Subcutaneous abdominal adipose tissue (tissue), 5 donors: ENCODE results near the gene MEGF8.
"Not testable (repeated sequence)": the region's sequence is repeated elsewhere in the genome, so short reads cannot be mapped to it uniquely, and the experiment has no call there.

Experiments used
- H3K27ac ChIP-seq: one replicate; pipeline ENCODE4 v1.7.0; 2013; ENCODE audit warnings: low read depth, mild to moderate bottlenecking, inconsistent platforms, low read length, moderate library complexity
- H3K27me3 ChIP-seq, 5 donors: one replicate each; pipeline ENCODE4 v1.7.0; 2013; ENCODE audit warnings: low read length in 5 of 5, inconsistent platforms in 1 of 5; ENCODE audit not compliant: control insufficient read depth in 5 of 5, insufficient read depth in 4 of 5
- H3K36me3 ChIP-seq, 5 donors: one replicate each; pipeline ENCODE4 v1.7.0; 2013; ENCODE audit warnings: low read length in 5 of 5; ENCODE audit not compliant: control insufficient read depth in 5 of 5, insufficient read depth in 5 of 5
- H3K4me1 ChIP-seq, 5 donors: one replicate each; pipeline ENCODE4 v1.7.0; 2013; ENCODE audit warnings: low read length in 5 of 5, mild to moderate bottlenecking in 3 of 5, moderate library complexity in 1 of 5; ENCODE audit not compliant: control insufficient read depth in 5 of 5, insufficient read depth in 5 of 5
- H3K4me3 ChIP-seq, 5 donors: one replicate each; pipeline ENCODE4 v1.7.0; 2013; ENCODE audit warnings: low read length in 5 of 5, low read depth in 1 of 5
- H3K9ac ChIP-seq, 5 donors: one replicate each; pipeline ENCODE4 v1.7.0; 2013; ENCODE audit warnings: low read length in 5 of 5, mild to moderate bottlenecking in 4 of 5, moderate library complexity in 3 of 5
- H3K9me3 ChIP-seq, 5 donors: one replicate each; pipeline ENCODE4 v1.7.0; 2013; ENCODE audit warnings: low read length in 5 of 5; ENCODE audit not compliant: control insufficient read depth in 5 of 5
- donor health status: healthy.
- donor health status: healthy.
- donor health status: healthy.
- donor health status: healthy.
- donor health status: healthy.

Gene MEGF8

DNA sequence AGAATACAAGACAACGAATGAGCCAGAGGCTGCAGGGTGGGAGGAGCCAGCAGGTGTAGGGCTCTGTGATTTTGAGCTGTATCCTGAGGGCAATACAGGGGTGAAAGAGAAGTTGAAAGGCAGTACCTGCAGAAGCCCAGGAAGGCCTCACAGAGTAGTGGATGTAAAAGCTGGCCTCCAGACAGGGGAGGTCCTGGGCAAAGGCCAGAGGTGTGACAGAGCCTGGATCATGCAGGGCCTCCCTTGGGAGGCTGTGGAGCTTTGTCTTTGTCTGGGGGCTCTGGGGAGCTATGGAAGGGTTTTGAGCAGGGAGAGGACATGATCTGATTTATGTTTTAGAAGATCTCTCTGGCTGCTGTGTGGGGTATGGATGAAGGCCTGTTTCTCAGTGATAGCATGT, 2.7 kb downstream of the MEGF8 start:
- Histone ChIP-seq H3K9ac (no peak overlapping the region), H3K36me3 (peaks cover 0 to under 1% (median 0%) of the 10 kb centered on the region in 5 donors), H3K4me1 (peaks cover 0 to 37% (median 31%) of the 10 kb centered on the region in 5 donors), H3K9me3 (no peaks in the 10 kb centered on the region), H3K27ac (no peak overlapping the region), H3K27me3 (peaks cover 3 to 16% (median 13%) of the 10 kb centered on the region in 5 donors), H3K4me3 (no peak overlapping the region)

- peak overlapping the region in 1 of 5 donors; percentile 15 for H3K9ac ChIP-seq
- no peaks in the 10 kb centered on the region for H3K9me3 ChIP-seq
- H3K36me3 ChIP-seq, result peaks cover 0 to 8% (median 3%) of the 10 kb centered on the region in 5 donors
- H3K4me1 ChIP-seq, result peaks cover 0 to 37% (median 31%) of the 10 kb centered on the region in 5 donors
- peaks cover 0 to 10% (median 7%) of the 10 kb centered on the region in 5 donors for H3K27me3 ChIP-seq
- H3K27ac ChIP-seq, result no peak overlapping the region
- H3K4me3 ChIP-seq, result no peak overlapping the region
These were observed 3.4 kb downstream of the MEGF8 start for GRCh38 chr19:42328854-42329253.

DNA sequence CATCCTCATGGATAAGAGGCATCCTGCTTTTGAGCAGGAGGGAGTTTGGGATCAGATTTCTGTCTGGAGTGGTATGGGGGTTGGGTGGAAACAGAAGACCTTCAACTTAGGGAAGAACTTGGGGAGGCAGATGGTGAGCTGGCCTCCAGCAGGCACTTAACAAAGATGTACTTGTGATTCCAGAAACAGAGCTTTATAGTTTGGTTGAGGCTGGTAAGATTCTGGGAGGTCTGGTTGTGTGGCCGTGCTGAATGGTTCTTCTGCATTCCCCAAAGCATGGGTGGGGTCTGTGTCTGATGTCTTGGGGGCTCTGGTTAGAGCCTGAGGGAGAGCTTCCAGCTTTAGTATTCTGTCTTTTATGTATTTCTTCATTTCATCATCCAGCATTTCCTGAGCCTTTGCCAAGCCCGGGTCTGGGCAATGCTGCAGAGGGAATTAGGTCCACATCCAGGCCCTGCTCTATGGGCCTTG, 4.8 kb downstream of the MEGF8 start:
- H3K4me1 ChIP-seq, result peaks cover 0 to 29% (median 25%) of the 10 kb centered on the region in 5 donors
- no peak overlapping the region for H3K27ac ChIP-seq

DNA sequence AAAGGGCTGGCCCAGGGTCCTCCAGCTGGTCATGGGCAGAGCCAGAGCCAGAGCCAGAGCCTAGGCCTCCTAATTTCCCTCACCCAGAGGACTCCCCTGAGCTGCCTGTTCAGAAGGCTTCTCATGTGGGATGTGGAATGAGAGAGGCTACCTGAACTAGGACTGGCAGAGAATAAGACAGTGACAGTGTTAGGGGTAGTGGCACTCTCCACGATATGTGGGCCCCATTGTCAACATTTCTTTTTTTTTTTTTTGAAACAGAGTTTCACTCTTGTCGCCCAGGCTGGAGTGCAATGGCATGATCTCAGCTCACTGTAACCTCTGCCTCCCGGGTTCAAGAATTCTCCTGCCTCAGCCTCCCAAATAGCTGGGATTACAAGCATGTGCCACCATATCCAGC, 5.9 kb downstream of the MEGF8 start:
- not testable (repeated sequence) for H3K4me3 ChIP-seq, H3K9me3 ChIP-seq, H3K27me3 ChIP-seq, H3K27ac ChIP-seq
- Histone ChIP-seq H3K36me3 (peaks cover 0 to 33% (median 13%) of the 10 kb centered on the region in 5 donors), H3K9ac (peak overlapping the region in 1 of 5 donors; percentile 31), H3K4me1 (peaks cover 0 to 22% (median 18%) of the 10 kb centered on the region in 5 donors)

More for the DNA sequence above, 4.8 kb downstream of the MEGF8 start:
- no peak overlapping the region for H3K4me3 ChIP-seq
- peaks cover 0 to 22% (median 5%) of the 10 kb centered on the region in 5 donors for H3K36me3 ChIP-seq
- no peaks in the 10 kb centered on the region for H3K27me3 ChIP-seq
- H3K9ac ChIP-seq, result no peak overlapping the region
- H3K9me3 ChIP-seq, result no peaks in the 10 kb centered on the region

DNA sequence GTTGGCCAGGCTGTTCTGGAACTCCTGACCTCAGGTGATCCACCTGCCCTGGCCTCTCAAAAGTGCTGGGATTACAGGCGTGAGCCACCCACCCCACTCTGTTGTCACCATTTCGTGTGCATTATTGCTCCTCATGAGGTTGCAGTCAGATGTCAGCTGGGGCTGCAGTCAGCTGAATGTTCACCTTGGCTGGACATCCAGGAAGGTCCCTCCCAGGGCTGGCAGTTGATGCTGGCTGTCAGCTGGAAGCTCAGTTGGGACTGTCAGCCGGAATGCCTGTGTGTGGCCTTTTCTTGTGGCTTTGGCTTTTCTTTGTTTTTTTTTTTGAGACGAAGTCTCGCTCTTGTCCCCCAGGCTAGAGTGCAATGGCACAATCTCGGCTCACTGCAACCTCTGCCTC, 6.6 kb downstream of the MEGF8 start:
- Histone ChIP-seq H3K27me3 (no peaks in the 10 kb centered on the region), H3K36me3 (peaks cover 0 to 40% (median 20%) of the 10 kb centered on the region in 5 donors), H3K4me3 (no peak overlapping the region), H3K27ac (no peak overlapping the region), H3K9me3 (no peaks in the 10 kb centered on the region), H3K4me1 (peaks cover 0 to 14% (median 11%) of the 10 kb centered on the region in 5 donors), H3K9ac (no peak overlapping the region)

GRCh38 chr19:42333018-42333417, 7.6 kb downstream of the MEGF8 start:
- H3K4me3 ChIP-seq, result no peak overlapping the region
- H3K36me3 ChIP-seq, result peaks cover 0 to 45% (median 22%) of the 10 kb centered on the region in 5 donors
- H3K27ac ChIP-seq, result no peak overlapping the region
- no peaks in the 10 kb centered on the region for H3K9me3 ChIP-seq
- no peak overlapping the region for H3K9ac ChIP-seq
- no peaks in the 10 kb centered on the region for H3K27me3 ChIP-seq
- peaks cover 0 to 11% (median 7%) of the 10 kb centered on the region in 5 donors for H3K4me1 ChIP-seq

DNA sequence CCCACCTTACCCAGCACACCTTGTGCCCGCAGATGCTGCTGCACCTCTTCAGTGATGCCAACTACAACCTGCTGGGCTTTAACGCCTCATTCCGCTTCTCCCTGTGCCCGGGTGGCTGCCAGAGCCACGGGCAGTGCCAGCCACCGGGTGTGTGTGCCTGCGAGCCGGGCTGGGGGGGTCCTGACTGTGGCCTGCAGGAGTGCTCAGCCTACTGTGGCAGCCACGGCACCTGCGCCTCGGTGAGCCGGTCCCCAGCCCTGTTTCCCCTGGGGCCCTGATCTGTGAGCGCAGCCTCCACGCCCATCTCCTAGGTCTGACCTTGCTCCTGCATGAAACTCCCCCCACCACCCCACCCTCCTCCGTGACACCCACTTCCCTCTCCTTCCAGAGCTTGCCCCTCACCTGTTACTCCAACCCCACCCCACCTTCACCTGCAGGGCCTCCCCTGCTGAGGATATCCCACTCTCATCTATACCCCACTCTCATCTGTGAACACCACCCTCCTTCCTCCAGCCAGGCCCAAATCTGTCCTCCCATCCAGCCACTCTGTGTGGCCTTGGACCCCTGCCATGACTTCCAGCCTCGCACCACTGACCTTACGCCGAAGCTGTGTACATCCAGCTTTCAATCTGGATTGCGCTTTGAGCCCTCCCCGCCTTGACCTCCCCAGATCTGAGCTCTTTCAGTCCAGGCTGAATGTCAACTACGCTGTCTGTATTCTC, 8.7 kb downstream of the MEGF8 start:
- H3K27ac ChIP-seq, result no peak overlapping the region
- H3K4me1 ChIP-seq, result peaks cover 0 to 11% (median 7%) of the 10 kb centered on the region in 5 donors
- H3K9ac ChIP-seq, result no peak overlapping the region
- no peaks in the 10 kb centered on the region for H3K27me3 ChIP-seq
- no peaks in the 10 kb centered on the region for H3K9me3 ChIP-seq
- H3K4me3 ChIP-seq, result no peak overlapping the region
- peaks cover 0 to 51% (median 25%) of the 10 kb centered on the region in 5 donors for H3K36me3 ChIP-seq

DNA sequence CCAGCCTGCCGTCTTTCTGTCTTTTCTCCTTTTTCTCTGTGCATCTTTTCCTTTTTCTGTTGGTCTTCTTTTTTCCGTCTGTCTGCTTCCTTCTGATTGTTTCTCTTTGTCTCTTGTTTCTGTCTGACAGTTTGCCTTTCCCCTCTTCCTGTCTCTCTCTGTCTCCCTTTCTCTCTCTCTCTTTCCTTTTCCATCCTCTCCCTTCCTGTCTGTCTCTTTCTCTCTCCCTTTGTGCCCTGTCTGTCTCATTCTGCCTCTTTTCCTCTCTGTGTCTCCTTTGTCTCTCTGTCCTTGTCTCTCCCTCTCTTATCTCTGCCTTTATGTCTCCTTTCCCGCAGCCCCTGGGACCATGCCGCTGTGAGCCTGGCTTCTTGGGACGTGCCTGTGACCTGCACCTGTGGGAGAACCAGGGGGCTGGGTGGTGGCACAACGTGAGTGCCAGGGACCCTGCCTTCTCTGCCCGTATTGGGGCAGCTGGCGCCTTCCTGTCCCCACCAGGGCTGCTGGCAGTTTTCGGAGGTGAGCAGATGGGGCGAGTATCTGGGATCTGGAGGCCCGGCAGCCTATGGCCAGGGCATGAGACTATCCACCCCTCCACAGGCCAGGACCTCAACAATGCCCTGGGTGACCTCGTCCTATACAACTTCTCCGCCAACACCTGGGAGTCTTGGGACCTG, 9.4 kb downstream of the MEGF8 start:
- Histone ChIP-seq H3K4me1 (peaks cover 0 to 11% (median 7%) of the 10 kb centered on the region in 5 donors), H3K4me3 (no peak overlapping the region), H3K9ac (no peak overlapping the region), H3K27me3 (no peaks in the 10 kb centered on the region), H3K9me3 (no peaks in the 10 kb centered on the region), H3K36me3 (peaks cover 0 to 51% (median 25%) of the 10 kb centered on the region in 5 donors), H3K27ac (no peak overlapping the region)

GRCh38 chr19:42335374-42335936, 10.0 kb downstream of the MEGF8 start:
- no peak overlapping the region for H3K9ac ChIP-seq
- no peak overlapping the region for H3K27ac ChIP-seq
- H3K4me3 ChIP-seq, result no peak overlapping the region
- H3K36me3 ChIP-seq, result peaks cover 0 to 51% (median 25%) of the 10 kb centered on the region in 5 donors
- no peaks in the 10 kb centered on the region for H3K9me3 ChIP-seq
- H3K27me3 ChIP-seq, result no peaks in the 10 kb centered on the region
- peaks cover 0 to 6% (median 4%) of the 10 kb centered on the region in 5 donors for H3K4me1 ChIP-seq

DNA sequence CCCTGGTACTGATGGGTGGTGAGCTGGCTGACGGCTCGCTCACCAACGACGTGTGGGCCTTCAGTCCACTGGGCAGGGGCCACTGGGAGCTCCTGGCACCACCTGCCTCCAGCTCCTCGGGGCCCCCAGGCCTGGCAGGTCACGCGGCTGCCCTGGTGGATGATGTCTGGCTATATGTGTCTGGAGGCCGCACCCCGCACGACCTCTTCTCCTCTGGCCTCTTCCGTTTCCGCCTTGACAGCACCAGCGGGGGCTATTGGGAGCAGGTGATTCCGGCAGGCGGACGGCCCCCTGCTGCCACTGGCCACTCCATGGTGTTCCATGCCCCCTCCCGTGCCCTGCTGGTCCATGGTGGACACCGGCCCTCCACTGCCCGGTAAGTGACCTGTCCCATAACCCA, 10.5 kb downstream of the MEGF8 start:
- H3K9me3 ChIP-seq, result no peaks in the 10 kb centered on the region
- peaks cover 0 to 51% (median 25%) of the 10 kb centered on the region in 5 donors for H3K36me3 ChIP-seq
- H3K9ac ChIP-seq, result no peak overlapping the region
- no peak overlapping the region for H3K4me3 ChIP-seq
- no peak overlapping the region for H3K27ac ChIP-seq
- peaks cover 0 to under 1% (median 0%) of the 10 kb centered on the region in 5 donors for H3K4me1 ChIP-seq
- no peaks in the 10 kb centered on the region for H3K27me3 ChIP-seq
